NCI-H460 (cell line): ENCODE measurements around the gene GSTM1. TPM values are rescaled to one million over a fixed set of nuclear protein-coding genes. Genes with fewer than 3 reads are reported as not detected.
"Not testable (repeated sequence)": the region's sequence is repeated elsewhere in the genome, so short reads cannot be mapped to it uniquely, and the experiment has no call there.

Source experiments
- DNase-seq: peaks from one replicate; pipeline ENCODE4 v3.0.0-alpha.2; 2016; ENCODE audit warnings: low read depth; ENCODE audit errors: extremely low read depth
- total RNA-seq: library from RNA; depleted of rRNA; stranded (reverse); fragments of >200 nt; shearing (Covaris generic); gene quantifications from 2 replicates; pipeline ENCODE4 v1.2.3, GENCODE V29; 2014

GSTM1 gene
- total RNA-seq, 1 experiment from 2014 or later: 68.9 TPM

DNA sequence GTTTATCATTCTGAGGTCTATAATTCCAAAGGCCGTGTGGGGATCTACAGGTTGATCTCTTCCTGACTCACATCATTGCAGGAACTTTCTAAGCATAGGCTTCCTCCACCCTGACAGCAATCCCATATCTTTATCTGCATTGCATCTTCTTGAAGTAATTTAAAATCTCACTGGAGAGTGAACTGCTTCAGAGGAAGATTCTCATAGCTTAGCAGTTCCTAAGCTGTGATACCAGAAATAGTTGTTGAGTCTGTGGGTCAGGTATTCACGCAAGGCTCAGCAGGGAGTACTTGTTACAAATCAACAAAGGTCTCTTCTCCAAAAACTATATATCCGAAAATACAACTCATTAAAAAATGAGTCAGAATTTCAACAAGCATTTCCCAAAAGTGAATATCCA lies 7.5 kb downstream of the GSTM1 start:
- DNase-seq: not testable (repeated sequence)

GRCh38 chr1:109697066-109697465 lies 9.4 kb downstream of the GSTM1 start:
- no peak for DNase-seq

DNA sequence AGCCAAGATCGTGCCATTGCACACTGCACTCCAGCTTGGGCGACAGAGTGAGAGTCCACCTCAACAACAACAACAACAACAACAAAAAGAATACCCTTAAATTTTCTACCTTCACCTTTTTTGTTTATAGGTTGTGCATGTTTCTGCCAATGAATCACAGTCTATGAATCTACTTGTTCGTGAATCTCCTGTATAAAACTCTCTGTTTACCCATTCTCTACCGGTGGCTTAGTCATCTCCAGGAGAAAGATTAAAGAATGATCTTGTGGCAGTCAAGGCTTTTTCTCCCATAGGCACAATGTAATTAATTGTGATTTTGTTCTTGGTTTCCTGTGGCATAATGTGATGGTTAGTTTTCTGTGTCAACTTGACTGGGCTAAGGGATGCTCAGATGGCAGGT lies 10.2 kb downstream of the GSTM1 start:
- DNase-seq: not testable (repeated sequence)

- not testable (repeated sequence) for DNase-seq
Observed at GRCh38 chr1:109702940-109703339, 15.3 kb downstream of the GSTM1 start.

DNA sequence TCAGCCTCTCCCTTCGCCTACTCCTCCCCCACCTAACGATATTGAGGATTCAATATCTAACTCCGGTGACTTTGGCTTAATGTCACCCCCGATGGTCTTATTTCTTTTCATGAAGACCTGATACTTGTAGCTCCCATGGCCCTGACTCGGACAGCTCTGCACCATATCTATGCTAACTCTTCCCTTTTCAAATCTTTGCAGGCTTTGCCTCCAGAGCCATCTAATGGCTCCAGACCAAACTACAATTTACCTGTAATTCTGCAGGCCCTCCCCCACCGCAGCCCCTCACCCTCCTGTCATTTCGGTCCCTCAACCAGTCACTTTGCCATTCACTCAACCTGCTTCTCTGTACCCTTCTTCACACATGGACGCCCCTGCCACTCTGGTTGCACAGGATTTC lies 16.6 kb downstream of the GSTM1 start:
- no peak for DNase-seq

GRCh38 chr1:109705411-109705810 lies 17.8 kb downstream of the GSTM1 start:
- no peak for DNase-seq

GRCh38 chr1:109708949-109709348 lies 21.3 kb downstream of the GSTM1 start:
- DNase-seq: not testable (repeated sequence)

GRCh38 chr1:109709822-109710221 lies 22.2 kb downstream of the GSTM1 start:
- not testable (repeated sequence) for DNase-seq

DNA sequence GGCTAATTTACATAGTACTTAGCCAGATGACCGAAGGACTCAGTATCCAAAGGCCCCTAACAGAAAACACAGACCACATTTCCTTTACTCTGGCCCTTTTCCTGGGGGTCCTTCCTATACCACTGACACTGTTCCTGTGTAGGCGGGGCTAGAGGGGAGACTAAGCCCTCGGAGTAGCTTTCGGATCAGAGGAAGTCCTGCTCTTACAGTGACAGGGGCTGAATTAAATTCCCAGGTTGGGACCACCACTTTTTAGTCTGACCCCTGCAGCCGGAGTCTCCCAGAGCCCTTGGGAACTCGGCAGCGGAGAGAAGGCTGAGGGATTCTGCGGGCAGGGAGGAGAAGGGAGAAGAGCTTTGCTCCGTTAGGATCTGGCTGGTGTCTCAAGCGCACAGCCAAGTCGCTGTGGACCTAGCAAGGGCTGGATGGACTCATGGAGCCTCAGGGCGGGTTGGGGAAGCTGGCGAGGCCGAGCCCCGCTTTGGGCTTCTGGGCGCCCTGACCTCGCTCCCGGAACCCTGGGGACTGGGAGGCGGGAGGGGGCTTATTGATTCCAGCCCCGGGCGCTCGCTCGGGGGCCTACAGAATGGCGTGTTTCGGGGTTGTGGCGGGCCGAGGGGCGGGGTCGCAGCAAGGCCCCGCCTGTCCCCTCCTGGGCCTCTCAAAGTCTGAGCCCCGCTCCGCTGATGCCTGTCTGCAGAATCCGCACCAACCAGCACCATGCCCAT lies 24.1 kb downstream of the GSTM1 start, which contains the start of gene GSTM5:
Gene GSTM5, plus strand, starts transcription at position 659 of the 728 bp plus-strand sequence. Its CDS starts 62 bp downstream, at position 721.
- DNase-seq: not testable (repeated sequence)

- DNase-seq: no peak
Observed at GRCh38 chr1:109712321-109712864, 24.8 kb downstream of the GSTM1 start.

GRCh38 chr1:109713636-109714035 lies 26.0 kb downstream of the GSTM1 start:
- DNase-seq: no peak

DNA sequence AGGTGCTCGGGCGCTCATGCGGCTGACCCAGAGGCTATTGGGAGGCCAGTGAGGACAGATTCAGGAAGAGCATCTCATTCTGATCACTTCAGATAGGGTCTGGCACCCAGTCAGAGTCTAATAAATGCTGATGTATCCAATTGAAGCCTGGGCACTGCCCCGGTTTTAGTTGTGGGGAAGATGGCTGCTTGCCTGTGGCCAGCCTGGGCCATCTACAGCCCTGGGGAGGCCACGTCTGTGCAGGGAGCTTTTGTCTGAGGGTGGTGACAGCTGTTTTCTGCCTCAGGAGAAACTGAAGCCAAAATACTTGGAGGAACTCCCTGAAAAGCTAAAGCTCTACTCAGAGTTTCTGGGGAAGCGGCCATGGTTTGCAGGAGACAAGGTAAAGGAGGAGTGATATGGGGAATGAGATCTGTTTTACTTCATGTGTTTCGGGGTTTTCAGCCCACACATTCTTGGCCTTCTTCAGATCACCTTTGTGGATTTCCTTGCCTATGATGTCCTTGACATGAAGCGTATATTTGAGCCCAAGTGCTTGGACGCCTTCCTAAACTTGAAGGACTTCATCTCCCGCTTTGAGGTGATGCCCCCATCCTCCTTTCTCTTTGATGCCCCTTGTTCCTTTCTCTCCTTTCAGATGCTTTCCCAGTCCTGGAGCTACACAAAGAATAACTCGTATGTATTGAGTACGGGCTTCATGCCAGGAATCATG lies 27.2 kb downstream of the GSTM1 start:
- DNase-seq: no peak

- DNase-seq: no peak
Observed at GRCh38 chr1:109716121-109716520, 28.5 kb downstream of the GSTM1 start.

GRCh38 chr1:109716570-109717090 lies 29.0 kb downstream of the GSTM1 start:
- DNase-seq: no peak

- no peak for DNase-seq
Observed at GRCh38 chr1:109717729-109718128, 30.1 kb downstream of the GSTM1 start.

DNA sequence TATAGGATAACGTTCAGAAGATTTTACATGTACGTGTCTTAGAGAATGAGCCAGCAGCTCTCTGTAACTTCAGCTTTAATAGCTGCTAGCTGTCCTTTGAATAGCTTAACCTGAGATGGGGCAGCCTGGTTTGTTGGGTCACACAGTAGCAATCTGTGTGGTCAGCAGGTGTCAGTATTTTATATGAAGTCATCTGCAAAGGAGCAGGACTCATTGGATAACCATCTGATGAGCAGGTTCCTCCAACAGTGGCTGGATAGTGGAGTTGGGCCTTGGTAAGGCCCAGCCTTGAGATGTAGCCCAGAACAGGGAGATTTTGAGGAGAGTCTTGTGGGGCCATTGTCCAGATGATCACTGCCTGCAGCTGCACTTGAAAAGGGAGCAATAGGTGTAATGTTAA lies 30.9 kb downstream of the GSTM1 start:
- DNase-seq: peak; percentile 44

- peak; percentile 69 for DNase-seq
Observed at GRCh38 chr1:109719337-109719837, 31.8 kb downstream of the GSTM1 start.

- DNase-seq: no peak
Observed at GRCh38 chr1:109721042-109721441, 33.4 kb downstream of the GSTM1 start.

GRCh38 chr1:109721971-109722370 lies 34.4 kb downstream of the GSTM1 start:
- no peak for DNase-seq

GRCh38 chr1:109722908-109723691 lies 35.5 kb downstream of the GSTM1 start:
- no peak for DNase-seq
